HL-60 (cell line): ENCODE measurements around the gene USP5.

Source experiments
- POLR2AphosphoS5 ChIP-seq: IDR thresholded peaks from 2 replicates; pipeline ENCODE4 v1.6.1; 2012; ENCODE audit warnings: low read depth
- TF ChIP-seq, protein P1 (sequence below): IDR thresholded peaks from one replicate; pipeline ENCODE4 v1.5.1; 2011; ENCODE audit warnings: low read length, control low read depth, inconsistent platforms; ENCODE audit not compliant: insufficient read depth
- TF ChIP-seq, protein P2 (sequence below): IDR thresholded peaks from 2 replicates; pipeline ENCODE4 v1.6.1; 2012; ENCODE audit warnings: low read depth; ENCODE audit not compliant: insufficient replicate concordance

DNA sequence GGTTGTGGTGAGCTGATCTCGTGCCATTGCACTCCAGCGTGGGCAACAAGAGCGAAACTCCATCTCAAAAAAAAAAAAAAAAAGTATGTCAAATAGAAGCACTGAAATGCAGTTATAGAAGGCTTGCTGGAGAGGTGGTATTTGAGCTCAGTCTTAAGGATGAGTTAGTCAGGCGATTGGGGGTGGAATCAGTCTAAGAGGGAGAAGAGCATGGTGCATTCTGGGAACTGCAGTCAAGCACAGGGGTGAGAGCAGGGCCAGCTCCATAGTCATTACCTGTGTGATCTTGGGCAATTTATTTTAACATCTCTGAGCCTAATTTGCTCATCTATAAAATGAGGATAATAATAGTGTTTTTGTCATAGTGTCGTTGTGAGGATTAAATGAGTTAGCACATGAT is 17.1 kb upstream of the USP5 start:
- TF ChIP-seq, protein P1, sequence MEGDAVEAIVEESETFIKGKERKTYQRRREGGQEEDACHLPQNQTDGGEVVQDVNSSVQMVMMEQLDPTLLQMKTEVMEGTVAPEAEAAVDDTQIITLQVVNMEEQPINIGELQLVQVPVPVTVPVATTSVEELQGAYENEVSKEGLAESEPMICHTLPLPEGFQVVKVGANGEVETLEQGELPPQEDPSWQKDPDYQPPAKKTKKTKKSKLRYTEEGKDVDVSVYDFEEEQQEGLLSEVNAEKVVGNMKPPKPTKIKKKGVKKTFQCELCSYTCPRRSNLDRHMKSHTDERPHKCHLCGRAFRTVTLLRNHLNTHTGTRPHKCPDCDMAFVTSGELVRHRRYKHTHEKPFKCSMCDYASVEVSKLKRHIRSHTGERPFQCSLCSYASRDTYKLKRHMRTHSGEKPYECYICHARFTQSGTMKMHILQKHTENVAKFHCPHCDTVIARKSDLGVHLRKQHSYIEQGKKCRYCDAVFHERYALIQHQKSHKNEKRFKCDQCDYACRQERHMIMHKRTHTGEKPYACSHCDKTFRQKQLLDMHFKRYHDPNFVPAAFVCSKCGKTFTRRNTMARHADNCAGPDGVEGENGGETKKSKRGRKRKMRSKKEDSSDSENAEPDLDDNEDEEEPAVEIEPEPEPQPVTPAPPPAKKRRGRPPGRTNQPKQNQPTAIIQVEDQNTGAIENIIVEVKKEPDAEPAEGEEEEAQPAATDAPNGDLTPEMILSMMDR: no peak
- no peak for TF ChIP-seq POLR2AphosphoS5
- TF ChIP-seq, protein P2, sequence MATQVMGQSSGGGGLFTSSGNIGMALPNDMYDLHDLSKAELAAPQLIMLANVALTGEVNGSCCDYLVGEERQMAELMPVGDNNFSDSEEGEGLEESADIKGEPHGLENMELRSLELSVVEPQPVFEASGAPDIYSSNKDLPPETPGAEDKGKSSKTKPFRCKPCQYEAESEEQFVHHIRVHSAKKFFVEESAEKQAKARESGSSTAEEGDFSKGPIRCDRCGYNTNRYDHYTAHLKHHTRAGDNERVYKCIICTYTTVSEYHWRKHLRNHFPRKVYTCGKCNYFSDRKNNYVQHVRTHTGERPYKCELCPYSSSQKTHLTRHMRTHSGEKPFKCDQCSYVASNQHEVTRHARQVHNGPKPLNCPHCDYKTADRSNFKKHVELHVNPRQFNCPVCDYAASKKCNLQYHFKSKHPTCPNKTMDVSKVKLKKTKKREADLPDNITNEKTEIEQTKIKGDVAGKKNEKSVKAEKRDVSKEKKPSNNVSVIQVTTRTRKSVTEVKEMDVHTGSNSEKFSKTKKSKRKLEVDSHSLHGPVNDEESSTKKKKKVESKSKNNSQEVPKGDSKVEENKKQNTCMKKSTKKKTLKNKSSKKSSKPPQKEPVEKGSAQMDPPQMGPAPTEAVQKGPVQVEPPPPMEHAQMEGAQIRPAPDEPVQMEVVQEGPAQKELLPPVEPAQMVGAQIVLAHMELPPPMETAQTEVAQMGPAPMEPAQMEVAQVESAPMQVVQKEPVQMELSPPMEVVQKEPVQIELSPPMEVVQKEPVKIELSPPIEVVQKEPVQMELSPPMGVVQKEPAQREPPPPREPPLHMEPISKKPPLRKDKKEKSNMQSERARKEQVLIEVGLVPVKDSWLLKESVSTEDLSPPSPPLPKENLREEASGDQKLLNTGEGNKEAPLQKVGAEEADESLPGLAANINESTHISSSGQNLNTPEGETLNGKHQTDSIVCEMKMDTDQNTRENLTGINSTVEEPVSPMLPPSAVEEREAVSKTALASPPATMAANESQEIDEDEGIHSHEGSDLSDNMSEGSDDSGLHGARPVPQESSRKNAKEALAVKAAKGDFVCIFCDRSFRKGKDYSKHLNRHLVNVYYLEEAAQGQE: no peak
